GM21360 (cell line): ENCODE data around the gene ZNF121.

Experiments used
- ATAC-seq: cut with Tn5 transposase; IDR thresholded peaks from one replicate; pipeline ENCODE4 v1.9.1; 2021; ENCODE audit warnings: mild to moderate bottlenecking, moderate library complexity; ENCODE audit not compliant: unreplicated experiment

ZNF121 gene

DNA sequence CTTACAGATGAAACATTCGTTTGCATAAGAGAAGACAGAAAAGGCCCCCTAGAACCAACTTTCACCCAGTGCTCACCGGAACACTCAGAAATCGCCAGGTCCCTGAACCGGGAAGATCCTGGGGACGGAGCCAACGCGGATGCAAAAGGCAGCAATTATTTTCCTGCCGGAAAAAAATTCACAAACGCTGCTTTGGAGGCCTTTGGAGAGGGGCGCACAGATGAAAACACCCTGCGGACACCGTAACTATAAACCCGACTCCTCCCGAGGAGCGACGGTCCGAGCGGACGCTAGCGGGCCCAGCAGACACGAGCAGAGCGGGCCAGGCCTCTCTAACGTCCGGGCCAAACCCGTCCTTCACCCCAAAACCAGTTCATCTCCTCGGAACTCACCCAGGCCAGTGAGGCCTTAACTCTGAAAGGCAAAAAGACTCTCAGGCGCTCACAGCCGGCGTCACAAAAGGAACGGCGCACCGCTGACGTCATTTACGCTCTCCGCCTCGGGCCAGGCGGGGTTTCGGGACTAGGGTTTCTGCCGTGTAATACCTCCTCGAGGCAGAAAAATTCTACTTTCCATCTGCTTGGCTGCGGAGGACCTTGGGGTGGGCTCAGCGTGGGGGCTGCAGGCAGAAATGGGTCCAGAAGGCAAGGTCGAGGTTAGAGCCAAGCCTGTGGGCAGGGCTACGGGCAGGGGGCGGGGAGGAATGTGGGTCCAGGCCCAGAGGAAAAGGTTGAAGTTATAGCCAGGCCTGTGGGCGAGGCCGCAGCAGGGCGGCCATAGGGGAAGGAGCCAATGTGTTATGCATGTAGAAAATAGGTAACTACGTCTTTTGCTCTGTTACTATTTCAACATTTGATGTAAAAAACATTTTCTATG, 45.9 kb downstream of the ZNF121 start, which contains the start of gene ZNF426:
Gene ZNF426, minus strand, starts transcription at position 463 of the 876 bp plus-strand sequence. CDS start 2,413 bp downstream, outside the sequence.
- ATAC-seq, result peak; percentile 55

DNA sequence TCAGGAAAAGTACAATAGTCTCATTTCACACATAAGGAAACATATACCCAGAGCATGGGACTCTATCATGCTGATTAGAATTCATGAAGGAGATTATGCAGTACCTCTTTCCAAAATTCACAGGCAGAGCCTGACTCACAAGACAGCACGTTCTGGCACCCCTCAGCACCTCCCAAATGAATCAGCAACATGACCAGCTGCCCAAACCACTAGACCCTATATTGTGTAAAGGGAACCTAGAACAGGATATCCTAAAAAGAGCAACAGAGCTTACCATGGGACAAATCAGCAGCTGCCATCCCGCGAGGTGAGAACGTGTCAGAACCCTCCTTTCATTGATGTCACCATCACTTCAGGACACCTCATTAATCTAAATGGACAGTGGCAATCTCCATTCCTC, 48.4 kb downstream of the ZNF121 start:
- ATAC-seq, result no peak

DNA sequence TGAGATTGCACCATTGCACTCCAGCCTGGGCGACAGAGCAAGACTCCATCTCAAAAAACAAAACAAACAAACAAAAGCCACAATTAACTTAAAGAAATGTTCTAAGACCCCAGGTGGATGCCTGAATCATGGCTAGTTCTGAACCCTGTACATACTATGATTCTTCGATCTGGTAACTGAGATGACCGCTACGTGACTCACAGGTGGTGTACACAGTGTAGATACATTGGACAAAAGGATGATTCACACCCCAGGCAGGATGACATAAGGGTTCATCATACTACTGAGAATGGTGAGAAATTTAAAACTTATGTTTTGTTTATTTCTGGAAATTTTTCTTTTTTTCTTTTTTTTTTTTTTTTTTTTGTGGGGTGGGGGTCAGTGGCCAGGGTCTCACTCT, 52.4 kb downstream of the ZNF121 start:
- ATAC-seq, result no peak

DNA sequence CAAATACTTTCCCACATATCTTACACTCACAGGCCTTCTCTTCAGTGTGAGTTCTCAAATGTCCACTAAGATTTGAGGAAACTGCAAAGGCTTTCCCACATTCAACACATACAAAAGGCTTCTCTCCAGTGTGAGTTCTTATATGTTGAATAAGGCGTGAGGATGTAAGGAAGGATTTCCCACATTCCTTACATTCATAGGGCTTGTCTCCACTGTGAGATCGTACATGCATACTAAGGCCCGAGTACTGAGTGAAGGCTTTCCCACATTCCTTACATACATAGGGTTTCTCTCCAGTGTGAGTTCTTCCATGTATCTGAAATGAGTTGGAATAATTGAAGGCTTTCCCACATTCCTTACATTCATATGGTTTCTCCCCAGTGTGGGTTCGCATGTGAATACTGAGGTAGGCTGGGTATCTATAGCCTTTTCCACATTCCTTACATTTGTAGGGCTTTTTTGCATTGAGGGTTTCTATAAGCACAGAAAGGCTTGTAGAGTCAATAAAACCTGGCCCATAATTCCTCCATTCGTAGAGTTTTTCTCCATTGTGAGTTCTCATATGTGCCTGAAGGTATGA, 55.5 kb downstream of the ZNF121 start:
- ATAC-seq, result no peak

GRCh38 chr19:9523885-9524474, 60.3 kb downstream of the ZNF121 start:
- no peak for ATAC-seq
